Stimulated activated CD4-positive, alpha-beta T cell treated with anti-CD3 and anti-CD28 coated beads, Interleukin-1b, Interleukin-23, amount 100 ng/mL, for 48 hours (primary cell): ENCODE measurements around the gene ADGRG6.
A peak's percentile ranks its signal among the peaks of the same experiment; 100 is the strongest.
"Not testable (repeated sequence)": the region's sequence is repeated elsewhere in the genome, so short reads cannot be mapped to it uniquely, and the experiment has no call there.

Source experiments
- DNase-seq: peaks from one replicate; pipeline ENCODE4 v3.0.0-alpha.2; 2020

ADGRG6 gene

DNA sequence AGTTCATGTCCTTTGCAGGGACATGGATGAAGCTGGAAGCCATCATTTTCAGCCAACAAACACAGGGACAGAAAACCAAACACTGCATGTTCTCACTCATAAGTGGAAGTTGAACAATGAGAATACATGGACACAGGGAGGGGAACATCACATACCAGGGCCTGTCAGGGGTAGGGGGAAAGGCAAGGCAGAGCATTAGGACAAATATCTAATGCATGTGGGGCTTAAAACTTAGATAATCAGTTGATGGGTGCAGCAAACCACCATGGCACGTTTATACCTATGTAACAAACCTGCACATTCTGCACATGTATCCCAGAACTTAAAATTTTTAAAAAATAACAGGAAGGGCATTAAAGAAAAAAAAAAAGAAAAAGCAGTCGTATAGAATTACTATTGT is 153.0 kb downstream of the ADGRG6 start:
- not testable (repeated sequence) for DNase-seq

DNA sequence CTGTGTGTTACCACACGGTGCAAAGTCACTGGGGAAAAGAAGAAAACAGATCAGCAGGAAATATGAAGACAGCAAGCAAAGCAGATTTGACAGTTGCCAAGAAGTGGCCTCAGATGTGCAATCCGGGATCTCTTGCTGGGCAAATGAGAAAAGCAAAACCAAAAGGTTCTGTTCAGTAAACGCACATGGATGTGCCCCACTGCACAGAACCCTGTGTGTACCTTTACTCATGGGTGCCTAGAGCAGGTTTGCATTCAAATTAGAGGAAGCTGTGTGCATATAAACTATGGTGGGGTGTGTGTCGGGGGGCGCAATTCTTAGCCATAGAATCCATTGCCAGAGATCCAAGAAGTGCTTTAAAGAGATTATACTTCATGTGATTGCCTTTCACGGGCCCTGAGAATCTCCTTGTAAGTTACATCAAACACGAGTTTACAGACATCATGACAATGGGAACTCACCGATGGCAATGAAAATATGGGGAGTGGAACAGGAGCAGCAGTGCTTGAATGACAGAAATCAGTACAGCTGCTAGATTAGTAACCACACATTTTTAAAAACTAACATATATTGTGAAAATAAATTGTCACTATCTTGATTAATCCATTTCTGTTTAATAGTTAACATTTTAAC is 154.3 kb downstream of the ADGRG6 start:
- no peak for DNase-seq

DNA sequence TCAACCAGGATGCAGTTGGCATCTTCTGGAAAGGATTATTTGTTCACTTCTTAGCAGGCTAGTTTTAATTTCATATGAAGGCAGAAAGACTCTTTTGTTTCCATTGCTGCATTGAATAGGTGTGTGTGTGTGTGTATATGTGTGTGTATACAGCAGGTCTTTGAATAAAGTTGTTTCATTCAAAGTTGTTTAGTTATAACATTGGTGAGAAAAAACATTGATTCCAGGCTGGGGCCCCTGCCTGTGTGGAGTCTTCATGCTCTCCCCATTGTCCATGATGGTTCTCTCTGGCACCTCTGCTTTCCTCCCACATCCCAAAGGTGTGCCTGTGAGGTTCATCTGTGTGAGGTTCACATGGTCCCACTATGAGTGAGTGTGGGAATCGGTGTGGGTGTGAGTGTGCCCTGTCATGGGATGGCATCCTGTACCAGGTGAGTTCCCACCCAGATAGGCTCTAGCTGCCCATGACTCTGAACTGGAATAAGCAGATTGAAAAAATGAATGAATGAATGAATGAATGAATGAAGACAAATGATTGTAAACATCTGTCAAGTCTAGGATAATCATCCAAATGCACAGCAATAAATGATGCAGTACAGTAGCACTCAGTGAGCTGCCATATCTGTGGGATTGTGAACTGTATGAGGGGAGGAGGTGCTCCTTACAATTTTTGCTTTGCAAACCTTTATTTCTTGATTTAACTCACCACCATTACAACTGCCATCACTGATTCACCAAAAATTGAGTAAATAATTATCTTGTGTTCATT is 156.0 kb downstream of the ADGRG6 start:
- no peak for DNase-seq

DNA sequence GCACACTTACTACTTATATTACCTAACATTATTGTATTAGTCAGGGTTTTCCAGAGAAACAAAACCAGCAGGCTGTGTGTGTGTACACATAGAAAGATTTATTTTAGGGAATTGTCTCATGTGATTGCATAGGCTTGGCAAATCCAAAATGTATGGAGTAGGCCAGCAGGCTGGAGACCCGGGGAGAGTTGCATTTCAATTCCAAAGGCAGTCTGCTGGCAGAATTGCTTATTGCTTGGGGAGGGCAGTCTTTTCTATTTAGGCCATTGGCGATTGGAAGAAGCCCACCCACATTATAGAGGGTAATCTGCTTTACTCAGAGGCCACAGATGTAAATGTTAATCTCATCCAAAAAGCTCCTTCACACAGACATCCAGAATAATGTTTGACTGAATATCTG is 157.0 kb downstream of the ADGRG6 start:
- no peak for DNase-seq

DNA sequence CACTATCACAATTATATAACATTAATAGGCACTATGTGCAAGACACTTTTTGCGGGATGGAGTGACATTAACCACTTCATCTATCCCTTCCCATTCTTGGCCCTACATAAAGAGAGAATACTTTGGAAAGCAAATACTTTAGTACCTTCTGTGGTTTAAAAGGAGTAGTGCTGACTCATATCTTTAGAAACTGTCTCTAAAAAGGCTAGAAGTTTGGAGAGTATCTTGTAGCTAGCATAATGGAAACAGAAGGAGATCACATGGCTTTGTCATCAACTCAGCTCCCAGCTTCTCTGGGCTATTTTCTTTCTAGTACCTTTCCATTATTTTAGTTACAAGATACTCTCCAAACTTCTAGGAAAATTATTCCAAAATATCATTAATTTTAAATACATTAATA is 157.5 kb downstream of the ADGRG6 start:
- DNase-seq: no peak

DNA sequence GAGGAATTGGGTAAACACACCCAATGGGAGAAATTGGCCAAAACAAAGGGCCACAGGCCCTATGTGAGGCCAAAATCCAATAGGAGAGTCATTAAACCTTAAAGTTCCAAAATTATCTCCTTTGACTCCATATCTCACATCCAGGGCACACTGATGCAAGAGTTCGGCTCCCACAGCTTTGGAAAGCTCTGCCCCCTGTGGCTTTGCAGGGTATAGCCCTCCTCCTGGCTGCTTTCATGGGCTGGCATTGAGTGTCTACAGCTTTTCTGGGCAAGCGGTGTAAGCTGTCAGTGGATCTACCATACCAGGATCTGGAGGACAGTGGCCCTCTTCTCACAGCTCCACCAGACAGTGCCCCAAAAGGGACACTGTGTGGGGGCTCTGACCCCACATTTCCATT is 160.5 kb downstream of the ADGRG6 start:
- DNase-seq: no peak

DNA sequence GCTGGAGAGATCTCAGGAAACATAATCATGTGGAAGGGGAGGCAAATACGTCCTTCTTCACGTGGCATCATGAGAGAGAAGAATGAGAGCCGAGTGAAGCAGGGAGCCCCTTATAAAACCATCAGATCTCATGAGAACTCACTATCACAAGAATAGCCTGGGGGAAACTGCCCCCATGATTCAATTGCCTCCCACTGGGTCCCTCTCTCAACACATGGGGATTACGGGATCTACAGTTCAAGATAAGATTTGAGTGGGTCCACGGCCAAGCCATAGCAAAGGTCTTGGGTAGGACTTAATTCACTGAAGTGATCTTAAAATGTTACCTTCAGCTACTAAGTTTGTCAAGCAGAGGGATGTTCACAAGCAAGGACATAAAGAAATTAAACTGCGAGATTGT is 162.2 kb downstream of the ADGRG6 start:
- no peak for DNase-seq

DNA sequence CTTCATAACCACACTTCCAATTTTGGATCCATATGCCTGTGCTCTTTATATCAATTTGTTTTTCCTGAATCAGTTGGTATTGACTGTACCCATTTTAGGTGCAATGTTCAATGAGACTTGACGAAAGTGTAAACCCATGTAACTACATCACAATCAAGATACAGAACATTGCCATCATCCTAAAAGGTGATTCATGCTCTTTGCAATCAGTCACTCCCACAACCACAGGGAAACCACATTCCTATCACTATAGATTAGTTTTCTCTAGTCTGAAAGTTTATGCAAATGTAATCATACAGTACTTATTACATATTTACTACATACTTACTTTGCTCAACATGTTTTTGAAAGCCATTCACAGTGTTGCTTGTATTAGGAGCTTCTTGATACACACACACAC is 167.4 kb downstream of the ADGRG6 start:
- no peak for DNase-seq

DNA sequence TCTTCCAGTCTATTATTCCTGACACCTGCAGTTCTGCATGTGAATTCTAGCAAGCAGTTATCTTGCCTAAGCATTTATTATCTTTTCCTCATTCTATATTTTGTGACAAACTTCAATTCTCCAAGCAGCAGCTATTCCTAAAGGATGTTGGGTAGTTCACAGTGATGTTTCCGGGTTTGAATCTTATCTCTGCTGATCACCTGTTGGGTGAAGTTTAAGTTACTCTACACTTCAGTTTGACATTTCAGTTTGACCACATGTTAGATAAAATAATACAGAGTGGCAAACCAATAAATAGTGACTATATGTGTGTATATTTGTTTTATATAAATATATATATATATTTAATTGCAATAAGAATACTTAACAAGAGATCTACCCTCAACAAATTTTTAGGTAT is 168.6 kb downstream of the ADGRG6 start:
- no peak for DNase-seq

DNA sequence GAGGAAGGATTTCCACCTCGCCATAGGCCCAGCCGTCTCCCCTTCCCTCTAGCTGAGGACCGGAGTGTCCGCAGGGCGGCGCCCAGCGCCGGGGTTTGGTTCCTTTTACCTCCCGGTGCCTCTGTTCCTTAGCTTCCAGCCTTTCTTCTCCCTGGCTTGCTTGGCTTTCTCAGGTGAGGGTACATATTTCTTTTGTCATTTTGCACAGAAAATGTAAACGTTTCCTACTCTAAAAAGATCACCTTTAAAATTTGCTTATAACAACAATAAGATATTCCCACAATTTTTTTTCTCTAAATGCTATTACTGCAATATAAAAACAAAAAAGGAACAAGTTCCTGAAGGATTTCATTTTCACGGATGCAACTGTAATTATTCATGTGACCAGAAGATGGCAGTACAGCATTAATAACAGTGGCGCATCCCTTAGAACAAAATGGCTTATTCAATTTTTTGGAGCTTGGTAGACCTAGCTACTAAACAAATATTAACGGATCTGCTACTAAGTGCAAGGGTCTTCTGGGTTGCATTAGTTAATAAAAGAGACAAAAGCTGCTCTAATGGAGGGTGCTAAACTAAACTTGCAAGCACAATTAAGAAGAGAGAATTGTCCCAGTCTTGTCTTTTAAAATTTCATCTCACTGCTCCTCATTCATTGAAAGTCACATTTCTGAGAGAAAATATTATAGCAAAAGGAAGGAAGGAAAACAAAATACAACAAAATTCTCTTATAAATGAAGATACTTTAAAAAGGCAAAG is 172.9 kb downstream of the ADGRG6 start:
- DNase-seq: no peak

DNA sequence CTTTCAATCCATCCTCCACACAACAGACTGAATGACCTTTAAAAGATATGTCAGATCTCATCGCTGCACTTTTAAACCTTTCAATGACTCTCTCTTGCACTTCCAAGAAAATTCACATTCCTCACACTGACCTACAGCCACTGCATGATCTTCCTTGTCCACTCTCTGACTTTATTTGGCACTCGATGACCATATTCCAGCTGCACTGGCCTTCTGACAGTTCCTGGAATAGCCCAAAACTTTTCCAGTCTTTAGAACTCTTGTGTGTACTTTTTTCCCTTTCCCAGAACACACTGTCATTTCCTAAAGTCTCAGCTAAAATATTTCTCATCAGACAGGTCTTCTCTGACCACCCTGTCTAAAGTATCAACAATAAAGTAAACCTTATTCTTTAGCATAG is 174.6 kb downstream of the ADGRG6 start:
- no peak for DNase-seq

DNA sequence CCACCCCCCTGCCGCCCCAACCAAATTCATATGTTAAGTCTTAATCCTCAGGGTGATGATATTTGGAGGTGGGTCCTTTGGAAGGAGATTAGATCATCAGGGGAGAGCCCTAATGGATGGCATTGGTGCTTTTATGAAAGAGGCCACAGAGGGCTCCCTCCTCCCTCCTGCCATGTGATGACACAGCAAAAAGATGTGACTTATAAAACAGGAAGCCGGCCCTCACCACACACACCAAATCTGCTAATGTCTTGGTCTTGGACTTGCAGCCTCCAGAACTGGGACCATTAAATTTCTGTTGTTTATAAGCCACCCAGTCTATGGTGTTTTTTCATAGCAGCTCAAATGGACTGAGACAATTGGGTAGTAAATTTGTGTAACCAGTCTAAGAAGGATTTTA is 176.3 kb downstream of the ADGRG6 start:
- peak; percentile 6 for DNase-seq

DNA sequence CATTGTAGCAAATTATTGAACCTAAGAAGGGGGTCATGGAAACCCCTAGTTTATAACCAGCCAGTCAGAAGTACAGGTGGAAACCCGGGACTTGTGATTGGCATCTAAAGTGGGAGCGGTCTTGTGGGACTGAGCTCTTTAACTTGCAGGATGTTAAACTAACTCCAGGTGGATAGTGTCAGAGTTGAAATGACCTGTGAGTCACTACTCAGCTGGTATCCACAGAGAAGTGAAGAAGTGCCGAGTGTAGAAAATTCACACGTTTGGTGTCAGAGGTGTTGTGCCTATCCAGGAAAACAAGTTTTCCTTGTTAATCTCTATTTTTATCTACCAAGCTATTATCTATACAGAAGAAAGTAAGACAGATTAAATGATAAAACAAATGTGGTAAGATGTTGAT is 179.7 kb downstream of the ADGRG6 start:
- no peak for DNase-seq

DNA sequence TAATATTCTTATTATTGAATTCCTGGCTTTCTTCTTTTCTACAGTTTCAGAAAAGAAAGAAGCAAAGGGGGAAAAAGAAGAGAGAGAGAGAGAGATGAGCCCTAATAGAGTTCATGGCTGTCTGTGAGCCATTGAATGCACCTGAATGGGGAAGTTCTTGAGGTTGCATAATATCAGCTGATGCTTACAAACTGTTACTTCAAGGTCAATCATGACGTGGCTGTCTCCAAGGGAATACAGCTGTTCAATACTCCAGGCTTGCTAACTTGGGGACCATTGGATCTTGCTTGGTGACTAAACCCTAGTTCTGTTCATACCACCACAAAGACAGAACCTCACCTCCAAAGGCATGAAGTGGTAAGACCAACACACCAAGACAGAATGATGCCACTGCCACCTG is 180.4 kb downstream of the ADGRG6 start:
- no peak for DNase-seq

DNA sequence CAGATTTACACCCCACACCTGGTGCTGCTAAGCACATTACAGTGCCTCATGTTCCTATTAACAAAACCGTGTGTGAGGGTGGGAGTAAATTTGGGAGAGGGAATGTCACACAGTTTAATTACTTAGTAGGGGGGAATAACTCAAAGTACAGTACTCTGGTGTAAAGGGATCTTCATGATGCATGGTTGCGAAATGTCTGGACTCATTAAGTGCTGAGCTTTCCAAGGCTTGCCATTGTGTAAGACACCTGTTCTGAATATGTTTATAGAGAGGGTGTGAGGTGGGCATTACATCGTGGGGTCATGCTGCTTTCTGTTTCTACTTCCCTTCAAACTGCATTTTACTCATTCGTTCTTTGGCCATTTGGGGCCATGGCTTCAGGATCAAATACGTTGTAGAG is 181.2 kb downstream of the ADGRG6 start:
- no peak for DNase-seq

DNA sequence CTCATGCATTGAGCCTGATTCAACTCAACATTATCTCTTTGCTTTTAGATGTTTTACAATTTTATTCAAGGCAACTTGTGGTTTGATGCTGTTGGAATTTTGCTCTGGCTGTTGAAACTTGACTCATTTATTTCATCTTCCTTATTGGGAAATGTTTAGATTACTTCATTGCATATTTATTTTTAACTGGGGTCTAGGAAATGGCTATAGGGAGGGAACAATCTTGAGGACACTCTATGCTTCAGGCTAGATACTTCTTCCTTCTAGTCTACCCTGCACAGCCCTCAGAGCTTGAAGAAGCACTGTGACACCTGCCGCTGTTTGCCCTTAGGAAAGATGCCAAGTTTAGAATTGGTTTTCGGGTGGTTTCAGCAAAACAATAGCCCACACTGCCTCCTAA is 183.4 kb downstream of the ADGRG6 start:
- no peak for DNase-seq

DNA sequence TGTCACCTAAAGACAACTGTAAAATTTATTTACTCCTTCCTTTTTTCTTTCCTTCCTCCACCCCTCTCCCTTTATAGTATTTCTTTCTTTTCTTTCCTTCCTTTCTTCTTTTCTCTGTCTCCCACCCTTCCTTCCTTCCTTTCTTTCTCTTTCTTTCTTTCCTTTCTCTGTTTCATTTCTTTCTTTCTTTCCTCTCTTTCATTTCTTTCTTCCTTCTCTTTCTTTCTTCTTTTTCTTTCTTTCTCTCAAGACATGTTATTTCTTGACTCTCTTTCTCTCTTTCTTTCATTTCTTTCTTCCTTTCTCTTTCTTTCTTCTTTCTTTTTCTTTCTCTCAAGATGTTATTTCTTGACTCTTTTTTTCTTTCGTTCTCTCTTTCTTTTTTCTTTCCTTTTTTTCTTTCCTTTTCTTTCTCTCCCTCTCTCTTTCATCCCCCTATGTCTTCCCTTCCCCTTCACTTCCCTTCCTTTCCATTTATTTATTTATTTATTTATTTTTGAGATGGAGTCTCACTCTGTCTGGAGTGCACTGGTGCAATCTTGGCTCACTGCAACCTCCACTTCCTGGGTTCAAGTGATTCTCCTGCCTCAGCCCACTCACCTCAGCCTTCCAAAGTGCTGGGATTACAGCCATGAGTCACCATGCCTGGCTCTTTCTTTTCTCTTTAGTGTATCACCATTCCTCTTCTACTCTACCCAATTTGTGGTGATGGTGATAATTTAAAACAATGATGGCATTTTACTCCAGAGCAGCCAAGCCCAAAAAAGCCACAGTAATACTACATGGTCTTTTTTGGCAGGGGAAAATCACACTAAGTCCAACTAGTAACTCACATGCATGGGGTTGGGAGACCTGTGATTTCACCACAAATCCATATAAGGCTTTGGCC is 188.2 kb downstream of the ADGRG6 start:
- no peak for DNase-seq
